HG03097 (cell line): Measurements from ENCODE around the gene C10orf90.

ENCODE experiments used
- ATAC-seq: cut with Tn5 transposase; IDR thresholded peaks from one replicate; pipeline ENCODE4 v1.9.1; 2021; ENCODE audit not compliant: unreplicated experiment, low FRiP score

C10orf90 gene

DNA sequence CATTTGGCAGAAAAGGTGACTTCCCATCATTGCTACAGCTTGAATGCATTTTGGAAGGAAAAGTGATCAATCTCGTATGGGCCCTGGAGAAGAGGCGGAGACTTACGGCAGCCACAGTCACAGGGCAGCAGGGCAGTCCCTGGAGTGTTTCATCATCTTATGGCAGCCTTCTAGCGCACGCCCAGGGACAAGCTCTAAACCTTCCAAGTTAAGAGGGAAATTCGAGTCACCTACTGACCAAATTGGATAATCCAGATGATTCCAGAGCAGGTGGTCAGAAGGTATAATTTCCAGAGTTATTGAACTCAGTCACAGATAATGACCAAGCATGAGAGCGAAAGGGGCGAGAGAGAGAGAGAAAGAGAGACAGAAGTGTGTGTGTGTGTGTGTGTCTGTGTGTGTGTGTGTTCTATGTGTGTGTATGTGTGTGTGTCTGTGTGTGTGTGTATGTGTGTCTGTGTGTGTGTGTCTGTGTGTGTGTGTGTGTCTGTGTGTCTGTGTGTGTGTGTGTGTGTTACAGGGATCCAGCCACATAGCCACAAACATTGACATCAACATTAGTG lies 158.5 kb downstream of the C10orf90 start:
- ATAC-seq = no peak

DNA sequence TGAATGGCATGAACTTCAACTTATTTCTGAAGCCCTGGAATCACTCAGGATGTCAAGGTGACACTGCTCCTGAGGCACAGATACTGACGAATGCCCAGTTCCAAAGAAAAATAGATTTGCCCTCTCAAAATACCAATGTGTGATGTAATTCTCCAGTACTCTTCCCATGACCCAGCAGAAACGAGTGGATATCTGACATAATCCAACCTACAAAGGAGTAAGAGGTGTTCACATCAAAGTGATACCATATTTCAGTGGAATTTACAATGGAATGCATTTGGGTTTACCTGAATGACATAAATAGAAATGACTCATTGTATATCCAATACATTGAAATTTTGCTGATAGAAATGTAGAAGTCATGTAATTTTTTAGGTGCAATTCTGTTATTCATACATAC lies 161.3 kb downstream of the C10orf90 start:
- ATAC-seq = no peak

DNA sequence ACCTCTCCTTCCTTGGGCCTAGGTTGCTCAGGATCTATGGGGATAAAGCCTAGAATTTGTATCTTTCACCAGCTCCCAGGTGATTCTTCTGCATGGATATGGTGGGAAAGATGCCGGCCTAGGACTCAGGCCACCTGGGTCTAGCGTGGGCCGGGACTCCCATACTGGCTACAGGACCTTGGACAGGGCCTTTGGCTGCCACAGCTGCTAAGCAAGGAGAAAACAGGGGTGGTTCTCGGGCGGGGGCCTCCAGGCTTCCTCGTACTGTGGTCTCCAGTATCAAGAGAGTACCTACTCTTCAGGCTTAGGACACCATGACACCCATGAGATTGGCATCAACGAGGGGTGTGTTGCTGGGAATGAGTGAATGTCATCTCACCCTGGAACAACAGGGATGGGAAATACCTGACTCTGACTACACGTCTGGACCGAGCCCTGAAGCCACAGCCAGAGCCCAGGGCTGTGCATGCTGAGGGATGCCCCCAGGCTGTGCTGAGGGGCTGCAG lies 161.9 kb downstream of the C10orf90 start:
- ATAC-seq = no peak

DNA sequence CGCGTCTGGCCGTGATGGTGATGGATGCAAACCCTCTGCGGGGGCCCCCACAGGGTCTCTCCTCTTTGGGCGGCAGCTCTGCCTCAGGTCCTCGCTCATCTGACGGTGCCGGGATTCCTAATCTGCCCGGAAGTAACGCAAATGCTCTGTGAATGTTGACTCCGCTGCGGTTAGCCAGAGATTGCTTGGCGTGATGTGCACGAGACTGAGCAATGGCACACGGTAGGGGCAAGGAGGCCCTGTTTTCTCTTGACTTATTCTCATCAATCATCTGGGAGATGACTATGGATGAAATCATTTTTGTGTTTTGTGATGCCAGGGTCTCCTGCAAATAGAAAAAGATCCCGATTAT lies 165.8 kb downstream of the C10orf90 start:
- no peak for ATAC-seq

DNA sequence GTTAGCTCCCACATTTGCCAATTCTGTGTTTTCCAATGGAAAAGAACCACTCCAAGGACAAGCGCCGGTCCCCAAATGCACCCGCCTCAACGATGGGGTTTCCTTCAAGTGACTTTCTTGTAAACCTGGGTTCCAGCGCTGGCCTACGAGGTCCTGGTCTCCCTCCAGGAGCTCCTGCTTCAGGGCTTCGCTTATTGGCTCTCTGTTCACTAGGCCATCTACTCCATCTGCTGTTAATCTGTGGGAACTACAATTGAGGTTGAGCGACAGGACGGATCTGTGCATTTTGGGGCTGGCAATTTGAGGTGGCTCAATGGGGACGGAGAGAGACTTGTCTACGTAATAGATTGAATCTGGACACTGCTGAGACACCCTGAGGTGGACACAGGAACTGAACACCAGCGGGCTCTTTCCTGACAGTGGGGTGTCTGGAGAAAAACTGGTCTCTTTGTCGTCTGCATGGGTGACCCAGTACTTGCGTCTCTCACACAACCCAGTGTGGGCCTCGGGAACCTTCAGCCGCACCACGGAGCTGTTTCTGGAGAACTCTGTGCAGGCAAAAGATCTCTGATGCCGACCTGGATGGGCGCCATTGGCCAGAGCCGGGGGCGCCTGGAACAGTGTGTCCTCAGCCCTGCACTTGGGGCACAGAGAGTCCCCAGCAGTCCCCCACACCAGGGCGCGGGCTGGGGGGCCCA lies 166.3 kb downstream of the C10orf90 start:
- ATAC-seq = no peak

DNA sequence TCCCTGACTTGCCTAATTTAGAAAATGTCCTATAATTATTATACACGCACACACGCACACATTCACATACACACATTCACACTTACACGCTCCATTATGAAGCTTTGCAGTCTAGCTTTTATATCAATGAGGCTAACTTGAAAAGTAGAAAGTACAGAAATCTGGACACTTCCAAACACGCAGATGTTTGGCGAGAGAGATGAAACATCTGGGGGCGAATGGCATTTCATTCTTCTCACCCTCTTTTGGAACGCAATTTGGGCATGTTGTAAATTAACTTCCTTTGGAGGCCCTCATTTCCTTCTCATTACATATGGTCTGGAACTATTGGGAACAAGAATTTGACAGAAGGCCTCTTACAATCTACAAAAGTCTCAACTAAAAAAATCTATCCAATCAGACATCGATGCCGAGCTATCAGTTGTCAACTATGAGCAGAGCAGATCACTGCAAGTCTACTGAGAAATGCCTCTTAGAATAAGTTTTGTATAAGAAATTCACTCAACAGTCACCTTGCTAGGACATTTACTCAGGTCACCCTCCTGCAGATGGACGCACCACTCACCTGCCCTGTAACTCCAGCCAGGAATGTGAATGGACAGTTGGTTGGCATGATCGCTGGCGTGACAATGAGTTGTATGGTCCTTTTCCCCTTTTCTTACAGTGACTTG lies 167.0 kb downstream of the C10orf90 start:
- ATAC-seq = no peak

DNA sequence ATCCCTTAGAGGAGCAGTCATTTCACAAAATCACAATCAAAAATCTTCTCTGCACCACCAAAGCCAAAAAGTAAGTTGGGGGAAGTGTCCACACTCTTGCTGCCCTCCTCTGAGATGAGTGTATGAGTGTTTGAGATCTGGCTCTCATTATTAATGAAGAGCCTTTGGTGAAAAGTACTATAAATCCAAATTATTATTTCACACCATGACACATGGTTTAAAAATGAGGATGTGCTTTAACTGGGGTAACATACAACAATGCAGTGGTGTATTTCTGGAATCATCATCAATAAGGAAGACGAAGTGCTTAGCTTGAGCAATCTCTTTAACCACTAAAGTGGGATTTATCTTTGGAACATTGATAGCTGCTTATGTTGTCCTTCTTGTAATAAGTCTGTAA lies 168.1 kb downstream of the C10orf90 start:
- ATAC-seq = no peak

DNA sequence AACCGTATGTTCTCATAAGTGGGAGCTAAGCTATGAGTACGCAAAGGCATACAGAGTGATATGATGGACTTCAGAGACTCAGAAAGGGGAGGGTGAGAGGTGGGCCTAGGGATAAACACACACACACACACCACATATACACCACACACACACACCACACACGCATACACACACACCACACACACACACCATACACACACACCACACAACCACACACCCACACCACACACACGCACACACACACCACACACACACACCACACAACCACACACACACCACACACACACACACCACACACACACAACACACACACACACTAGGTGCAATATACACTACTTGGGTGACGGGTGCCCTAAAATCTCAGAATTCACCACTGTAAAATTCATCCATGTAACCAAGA lies 168.7 kb downstream of the C10orf90 start:
- ATAC-seq = no peak

DNA sequence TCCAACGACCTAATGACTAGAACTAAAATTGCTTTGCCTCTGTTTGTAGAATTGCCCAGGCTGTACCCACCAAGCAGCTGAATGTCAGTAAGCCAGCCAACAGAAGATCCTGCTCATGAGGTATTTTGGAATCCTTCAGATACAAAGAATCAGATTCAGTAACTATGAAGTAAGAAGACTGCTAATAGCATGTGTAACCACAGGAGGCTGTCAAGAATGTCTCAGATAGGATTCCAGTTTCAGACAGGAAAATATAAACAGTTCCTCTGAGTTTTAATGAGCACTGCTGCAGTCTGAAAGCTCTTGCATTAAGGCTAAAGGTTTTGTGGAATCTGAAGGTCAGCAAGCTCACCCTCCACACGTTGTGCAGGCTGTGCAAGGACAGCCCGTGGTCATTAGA lies 169.6 kb downstream of the C10orf90 start:
- ATAC-seq = no peak

DNA sequence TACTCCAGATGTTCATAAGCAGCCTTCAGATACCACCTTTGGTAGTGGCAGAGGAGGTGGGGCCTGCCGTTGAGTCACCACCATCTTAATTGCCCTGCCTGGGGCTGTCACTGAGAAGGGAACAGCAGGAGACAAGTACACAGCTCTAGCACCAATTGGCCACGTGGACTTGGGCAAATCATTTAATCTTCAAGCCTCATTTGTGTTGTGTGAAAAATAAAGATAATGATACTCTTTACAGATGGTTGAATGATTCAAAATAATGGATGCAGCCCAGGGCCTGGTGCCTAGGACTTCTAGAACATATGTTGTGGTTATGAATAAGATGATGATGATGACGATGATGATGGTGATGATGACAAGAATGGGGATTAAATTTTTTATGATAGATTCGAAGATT lies 170.3 kb downstream of the C10orf90 start:
- ATAC-seq = no peak

DNA sequence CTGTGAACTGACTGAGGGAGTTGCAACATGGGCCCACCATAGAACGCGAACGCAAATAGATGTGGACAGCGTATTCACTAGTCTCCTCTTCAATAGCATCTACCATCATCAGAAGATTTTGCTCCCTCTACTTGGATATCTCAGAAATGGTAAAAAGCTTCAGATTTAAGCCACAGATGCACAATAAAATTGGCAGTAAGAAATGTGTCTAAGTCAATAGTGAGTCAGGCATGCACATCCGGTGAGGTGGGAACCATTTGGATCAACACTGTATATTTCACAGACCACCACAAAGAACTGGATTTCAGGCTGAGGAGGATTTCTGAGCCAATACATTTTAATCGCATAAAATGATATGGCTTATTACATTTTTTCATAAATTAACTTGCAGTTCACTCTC lies 170.7 kb downstream of the C10orf90 start:
- no peak for ATAC-seq

DNA sequence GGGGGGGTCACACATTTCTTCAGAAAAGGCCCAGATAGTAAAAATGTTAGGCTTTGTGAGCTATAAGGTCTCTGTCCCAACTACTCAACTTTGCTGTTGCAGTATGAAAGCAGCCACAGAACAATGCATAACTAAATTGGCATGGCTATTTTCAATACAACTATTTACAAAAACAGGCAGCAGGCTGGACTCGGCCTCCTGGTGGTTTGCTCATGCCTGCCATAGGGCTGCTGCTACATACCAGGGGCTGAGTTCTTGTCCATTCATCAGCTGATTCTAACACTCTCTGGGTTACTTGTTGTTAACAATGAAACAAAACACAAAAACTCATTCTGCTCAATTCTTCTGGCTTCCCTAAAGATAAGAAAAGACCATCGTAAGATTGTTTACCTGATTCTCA lies 172.8 kb downstream of the C10orf90 start:
- no peak for ATAC-seq

DNA sequence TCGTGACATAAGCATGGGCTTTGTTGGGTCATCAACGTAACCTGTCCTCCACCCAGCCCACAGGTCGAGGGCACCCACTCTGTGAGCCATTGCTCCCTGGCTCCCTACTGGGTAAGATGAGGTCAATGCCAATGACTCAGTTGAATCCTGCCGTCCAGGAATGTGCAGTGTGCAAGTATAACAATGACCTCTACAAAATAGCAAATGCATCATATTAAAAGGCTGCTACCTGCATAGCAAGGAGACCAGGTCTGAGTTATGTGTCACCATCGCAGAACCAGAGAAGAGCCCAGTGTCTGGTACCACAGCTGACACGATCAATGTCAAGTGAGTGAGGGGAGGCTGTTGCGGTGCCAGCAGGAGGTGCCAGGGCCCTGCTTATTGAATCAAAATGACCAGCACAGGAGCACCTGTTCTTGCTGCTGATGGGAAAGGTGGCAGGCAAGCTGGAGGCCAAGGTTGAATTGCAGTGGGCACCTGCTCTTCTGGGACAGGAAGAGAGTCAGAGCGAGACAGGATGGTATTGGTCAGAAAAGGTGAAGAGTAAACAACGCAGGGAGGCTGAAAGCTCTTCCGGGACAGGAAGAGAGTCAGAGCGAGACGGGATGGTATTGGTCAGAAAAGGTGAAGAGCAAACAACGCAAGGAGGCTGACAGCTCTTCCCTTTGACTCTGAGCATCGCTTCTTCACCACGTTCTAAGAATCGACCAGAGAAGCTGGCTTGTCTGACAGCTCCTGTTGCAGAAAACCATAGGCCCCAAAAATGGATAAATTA lies 173.5 kb downstream of the C10orf90 start:
- ATAC-seq = no peak

DNA sequence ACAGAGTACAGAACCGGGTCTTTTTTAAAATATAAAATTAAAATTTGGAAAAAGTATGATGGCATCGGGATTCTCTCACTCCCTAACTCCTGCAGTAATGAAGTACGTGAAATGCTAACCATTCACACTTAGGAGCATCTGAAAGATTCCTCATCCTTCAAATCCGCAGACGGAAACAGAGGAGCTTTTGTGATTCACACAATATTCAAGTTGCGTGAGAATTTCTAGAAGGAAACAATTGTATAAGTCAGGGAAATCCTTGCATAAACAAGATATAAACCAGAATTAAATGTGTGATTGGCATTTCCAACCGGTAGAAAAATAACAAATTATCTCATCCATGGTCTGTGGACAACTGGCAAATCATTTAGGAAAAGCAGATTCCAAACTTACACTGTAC lies 179.0 kb downstream of the C10orf90 start:
- ATAC-seq = no peak

DNA sequence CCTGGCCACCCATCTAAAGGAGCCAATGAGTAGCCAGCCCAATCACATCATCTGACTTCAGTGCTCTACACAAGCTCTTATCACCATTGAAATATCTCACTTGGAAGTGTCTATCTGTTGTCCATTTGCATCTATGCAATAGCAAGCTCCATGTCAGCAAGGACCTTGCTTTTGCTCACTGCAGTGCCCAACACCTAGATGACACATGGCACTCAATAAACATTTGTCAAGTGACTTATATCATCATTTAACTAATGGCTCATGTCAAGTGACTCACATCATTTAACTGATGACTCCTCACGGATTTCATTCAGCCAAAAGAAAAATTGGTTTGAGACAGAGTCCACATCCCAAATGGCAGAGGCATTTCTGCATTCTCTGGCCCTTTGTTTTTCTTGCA lies 189.3 kb downstream of the C10orf90 start:
- ATAC-seq = no peak

DNA sequence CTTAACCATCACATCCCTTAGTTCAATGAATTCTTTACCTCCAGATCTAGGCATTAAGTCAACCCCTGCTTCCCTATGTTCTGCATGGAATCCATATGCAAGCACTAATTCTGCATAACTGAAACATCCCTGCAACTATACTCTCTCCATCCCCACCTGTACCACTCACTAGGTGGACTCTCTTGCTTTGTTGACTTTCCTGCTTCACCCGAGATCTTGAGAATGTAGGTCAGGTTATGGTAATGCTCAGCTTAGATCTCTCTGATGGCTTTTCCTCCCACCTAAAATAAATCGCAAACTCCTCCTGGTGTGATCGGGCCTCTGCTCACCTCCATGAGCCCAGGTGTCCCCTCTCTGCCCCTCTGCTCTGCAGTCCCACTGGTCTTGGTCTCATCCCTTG lies 189.8 kb downstream of the C10orf90 start:
- ATAC-seq = no peak

DNA sequence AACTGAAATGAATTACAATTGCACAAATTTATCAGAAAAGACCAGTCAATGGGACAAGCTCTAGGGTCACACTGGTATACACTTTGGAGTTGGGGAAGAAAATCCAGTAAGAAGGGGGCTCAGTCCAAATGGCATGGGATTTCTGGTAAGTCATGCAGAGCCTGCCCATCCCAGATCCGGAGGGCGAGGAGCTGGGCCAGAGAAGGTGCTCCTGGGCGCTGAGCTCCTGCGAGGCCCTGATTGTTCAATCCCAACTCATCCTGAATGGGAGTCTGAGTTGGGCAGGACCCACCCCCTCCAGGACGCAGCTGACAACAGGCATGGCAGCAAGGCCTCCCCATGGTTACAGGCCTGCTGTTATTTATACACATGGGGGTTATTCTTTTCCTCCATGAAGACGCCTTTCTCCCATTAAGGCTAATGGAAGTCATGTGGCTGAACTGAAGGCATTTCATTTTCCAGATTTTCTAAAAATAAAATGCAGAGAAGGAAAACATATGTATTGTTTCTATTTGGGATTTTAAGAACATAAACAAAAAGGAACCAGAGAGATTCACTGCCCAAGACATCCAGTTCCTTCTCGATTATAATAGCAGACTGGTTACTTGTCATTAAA lies 191.1 kb downstream of the C10orf90 start:
- no peak for ATAC-seq

DNA sequence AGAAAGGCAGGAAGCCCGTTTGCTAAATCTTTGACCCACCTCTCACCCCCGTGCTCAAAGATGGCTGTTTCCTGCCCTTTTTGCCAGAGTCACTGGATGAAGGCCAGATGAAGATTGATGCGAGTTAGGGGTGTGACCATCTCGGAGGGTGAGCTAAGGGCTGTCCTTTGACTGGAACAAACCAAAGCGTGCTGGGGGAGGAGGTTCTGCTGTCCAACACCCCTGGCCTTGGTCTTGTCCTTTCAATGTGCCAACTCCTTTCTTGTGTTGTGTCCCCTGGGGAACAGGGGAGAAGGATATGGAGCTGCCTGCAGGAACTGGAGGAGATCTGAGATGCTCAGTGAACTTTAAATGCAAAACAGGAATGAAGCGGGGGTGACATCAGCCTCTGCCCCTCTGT lies 191.9 kb downstream of the C10orf90 start:
- no peak for ATAC-seq

DNA sequence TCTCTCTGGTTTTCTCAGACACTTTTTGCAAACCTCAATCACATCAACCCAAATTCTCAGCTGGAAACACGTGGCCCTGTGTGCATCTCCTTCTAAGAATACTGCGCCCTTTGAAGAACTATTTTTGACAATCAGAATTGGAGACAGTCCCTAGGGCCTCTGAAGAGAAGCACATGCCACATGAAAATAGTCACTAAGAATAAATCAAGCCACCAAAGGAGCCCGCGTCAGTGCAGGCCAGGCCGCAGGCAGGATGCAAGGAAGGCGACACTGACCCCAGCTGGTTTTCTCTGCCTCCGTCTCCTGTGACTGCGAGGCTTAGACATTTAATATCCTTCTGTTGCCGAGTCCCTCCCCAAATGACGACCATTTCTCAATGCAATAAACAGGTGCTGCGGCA lies 194.2 kb downstream of the C10orf90 start:
- ATAC-seq = no peak

DNA sequence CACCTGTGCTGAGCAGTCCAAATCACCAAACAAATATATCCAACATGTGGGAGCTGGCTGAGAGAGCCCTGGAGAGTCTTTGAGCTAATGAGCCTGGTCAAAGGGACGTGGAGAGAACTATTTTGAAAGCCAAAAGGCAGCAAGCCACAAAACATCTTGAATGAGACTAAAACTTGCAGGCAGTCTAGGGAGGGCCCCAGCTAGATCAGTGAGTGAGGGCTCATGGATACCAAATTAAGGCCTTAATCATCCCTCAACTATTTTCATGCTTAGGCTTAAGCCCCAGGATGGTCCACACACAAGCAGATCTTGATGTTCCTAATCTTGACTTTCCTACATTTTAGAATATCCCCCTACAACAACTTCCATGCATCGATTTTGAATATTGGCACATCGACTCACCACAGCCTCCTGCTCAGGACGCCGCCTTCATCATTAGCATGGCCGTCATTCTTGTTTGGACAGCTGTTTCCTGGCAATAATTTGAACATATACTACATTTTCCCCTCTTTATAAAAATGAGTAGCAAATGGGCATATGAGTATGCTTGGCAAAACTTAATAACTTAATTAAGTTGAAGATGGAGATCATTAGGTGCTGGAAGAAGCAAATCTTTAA lies 195.3 kb downstream of the C10orf90 start:
- no peak for ATAC-seq

DNA sequence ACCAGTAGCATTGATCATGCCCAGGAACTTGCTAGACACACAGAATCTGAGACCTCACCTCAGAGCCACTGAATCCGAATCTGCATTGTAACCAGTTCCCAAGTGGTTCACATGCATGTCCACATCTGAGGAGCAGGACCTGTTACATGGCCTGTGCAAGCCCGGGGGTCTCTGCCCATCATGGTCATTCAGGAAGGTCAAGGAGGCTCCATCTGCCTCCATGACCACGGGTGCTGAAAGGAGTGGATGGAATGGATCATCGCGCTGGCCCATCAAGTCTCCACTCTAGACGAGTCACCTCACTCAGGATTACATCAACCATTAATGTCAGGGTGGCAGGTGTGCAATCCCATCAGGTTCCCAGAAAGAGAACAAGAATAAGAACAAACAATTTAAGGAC lies 196.5 kb downstream of the C10orf90 start:
- ATAC-seq = no peak
